Type B pancreatic cell (in vitro differentiated cells): ENCODE results near the gene TBC1D16. TPM values are rescaled to one million over a fixed set of nuclear protein-coding genes. Genes with fewer than 3 reads are reported as not detected.

Experiments
- DNase-seq: peaks from one replicate; pipeline ENCODE4 v3.0.0; 2021; ENCODE audit warnings: mixed read lengths; ENCODE audit not compliant: unreplicated experiment; ENCODE audit errors: extremely low spot score
- H3K27ac Mint-ChIP-seq: 2 replicates; pipeline ENCODE4 v1.8.0; 2021; ENCODE audit warnings: mild to moderate bottlenecking, mixed read lengths
- H3K27me3 Mint-ChIP-seq: 2 replicates; pipeline ENCODE4 v1.8.0; 2021; ENCODE audit warnings: mixed read lengths
- H3K36me3 Mint-ChIP-seq: 2 replicates; pipeline ENCODE4 v1.8.0; 2021; ENCODE audit warnings: mixed read lengths
- H3K4me1 Mint-ChIP-seq: one replicate; pipeline ENCODE4 v1.8.0; 2021; ENCODE audit warnings: mixed read lengths; ENCODE audit not compliant: unreplicated experiment
- H3K4me3 Mint-ChIP-seq: 2 replicates; pipeline ENCODE4 v1.8.0; 2021; ENCODE audit warnings: mild to moderate bottlenecking, mixed read lengths
- H3K9me3 Mint-ChIP-seq: 2 replicates; pipeline ENCODE4 v1.8.0; 2021; ENCODE audit warnings: mixed read lengths
- CTCF ChIP-seq: fragments of 200-600 bp; sonication (generic); conservative IDR thresholded peaks from 2 replicates; pipeline ENCODE4 v1.5.0; 2021; ENCODE audit warnings: antibody characterized with exemption, mild to moderate bottlenecking
- total RNA-seq: library from RNA; stranded (reverse); gene quantifications from 2 replicates; pipeline ENCODE4 v1.2.1, GENCODE V29; 2021; ENCODE audit warnings: low replicate concordance

Gene TBC1D16
- total RNA-seq, 1 donor from 2014 or later = 71.9 TPM

- Mint-ChIP-seq H3K9me3 (no peaks in the 10 kb centered on the region), H3K27me3 (no peaks in the 10 kb centered on the region), H3K4me3 (peak overlapping the region; percentile 77), H3K36me3 (no peaks in the 10 kb centered on the region), H3K27ac (peak overlapping the region; percentile 73), H3K4me1 (peaks cover 55% of the 10 kb centered on the region)
- DNase-seq = peak; percentile 68
- TF ChIP-seq CTCF = no peak
Observed at GRCh38 chr17:79952265-79952877, 83.3 kb downstream of the TBC1D16 start.

- H3K4me3 Mint-ChIP-seq = peak overlapping the region; percentile 80
- no peaks in the 10 kb centered on the region for H3K27me3 Mint-ChIP-seq
- H3K27ac Mint-ChIP-seq = peak overlapping the region; percentile 73
- TF ChIP-seq CTCF = peak; percentile 29
- no peaks in the 10 kb centered on the region for H3K9me3 Mint-ChIP-seq
- DNase-seq = peak; percentile 73
- no peaks in the 10 kb centered on the region for H3K36me3 Mint-ChIP-seq
- H3K4me1 Mint-ChIP-seq = peaks cover 48% of the 10 kb centered on the region
Observed at GRCh38 chr17:79951361-79952264, 84.1 kb downstream of the TBC1D16 start.

GRCh38 chr17:79950751-79951150, 84.9 kb downstream of the TBC1D16 start:
- no peaks in the 10 kb centered on the region for H3K9me3 Mint-ChIP-seq
- H3K36me3 Mint-ChIP-seq = no peaks in the 10 kb centered on the region
- no peaks in the 10 kb centered on the region for H3K27me3 Mint-ChIP-seq
- TF ChIP-seq CTCF = peak; percentile 42
- H3K4me1 Mint-ChIP-seq = peaks cover 47% of the 10 kb centered on the region
- peak overlapping the region; percentile 73 for H3K27ac Mint-ChIP-seq
- peak overlapping the region; percentile 75 for H3K4me3 Mint-ChIP-seq
- DNase-seq = peak; percentile 74

- Mint-ChIP-seq H3K9me3 (no peaks in the 10 kb centered on the region), H3K27ac (peak overlapping the region; percentile 73), H3K36me3 (no peaks in the 10 kb centered on the region), H3K4me3 (peak overlapping the region; percentile 75), H3K4me1 (peaks cover 42% of the 10 kb centered on the region), H3K27me3 (no peaks in the 10 kb centered on the region)
- no peak for TF ChIP-seq CTCF
- DNase-seq = peak; percentile 69
Observed at GRCh38 chr17:79950306-79950705, 85.4 kb downstream of the TBC1D16 start.

GRCh38 chr17:79949656-79950209, 85.9 kb downstream of the TBC1D16 start:
- Mint-ChIP-seq H3K9me3 (no peaks in the 10 kb centered on the region), H3K27me3 (no peaks in the 10 kb centered on the region), H3K27ac (peak overlapping the region; percentile 35), H3K4me3 (peak overlapping the region; percentile 77), H3K36me3 (no peaks in the 10 kb centered on the region), H3K4me1 (peaks cover 40% of the 10 kb centered on the region)
- no peak for DNase-seq
- TF ChIP-seq CTCF = no peak
